Activated T-cell treated with anti-CD3 and anti-CD28 coated beads, Interleukin-2, amount 50 U/mL, for 24 hours (primary cell): ENCODE data around the gene TSSK6.

Experiments
- DNase-seq: peaks from one replicate; pipeline ENCODE4 v3.0.0-alpha.2; 2020
- H3K27ac Mint-ChIP-seq: 2 replicates; pipeline ENCODE4 v1.8.0; 2020; ENCODE audit warnings: mild to moderate bottlenecking, mixed read lengths
- H3K27me3 Mint-ChIP-seq: 2 replicates; pipeline ENCODE4 v1.8.0; 2020; ENCODE audit warnings: mixed read lengths
- H3K36me3 Mint-ChIP-seq: 2 replicates; pipeline ENCODE4 v1.8.0; 2020; ENCODE audit warnings: low read depth, mixed read lengths
- H3K4me1 Mint-ChIP-seq: 2 replicates; pipeline ENCODE4 v1.8.0; 2020; ENCODE audit warnings: low read depth, mixed read lengths
- H3K4me3 Mint-ChIP-seq: 2 replicates; pipeline ENCODE4 v1.8.0; 2020; ENCODE audit warnings: mild to moderate bottlenecking, moderate library complexity, mixed read lengths
- H3K9me3 Mint-ChIP-seq: 2 replicates; pipeline ENCODE4 v1.8.0; 2020; ENCODE audit warnings: mixed read lengths

Gene TSSK6

DNA sequence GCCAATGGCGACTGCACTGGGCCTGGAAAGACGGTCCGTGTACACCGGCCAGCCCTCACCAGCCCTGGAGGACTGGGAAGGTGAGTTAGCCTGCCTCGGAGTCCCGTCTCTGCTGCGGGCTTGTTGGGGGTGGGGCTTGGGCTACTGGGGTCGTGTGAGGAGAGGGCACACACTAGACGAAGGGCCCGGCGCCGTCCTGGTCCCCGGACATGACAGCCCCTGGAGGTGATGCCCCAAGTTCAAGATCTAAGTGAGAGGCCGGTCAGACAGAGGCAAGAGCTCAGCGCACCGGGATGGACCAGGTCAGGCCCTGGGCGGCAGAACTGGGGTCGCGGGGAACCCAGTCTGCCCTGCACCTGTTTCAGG lies 24.3 kb upstream of the TSSK6 start:
- Mint-ChIP-seq H3K27me3 (peaks cover 7% of the 10 kb centered on the region), H3K36me3 (no peaks in the 10 kb centered on the region), H3K27ac (no peak overlapping the region), H3K9me3 (no peaks in the 10 kb centered on the region), H3K4me3 (no peak overlapping the region), H3K4me1 (peaks cover 24% of the 10 kb centered on the region)
- DNase-seq: no peak

DNA sequence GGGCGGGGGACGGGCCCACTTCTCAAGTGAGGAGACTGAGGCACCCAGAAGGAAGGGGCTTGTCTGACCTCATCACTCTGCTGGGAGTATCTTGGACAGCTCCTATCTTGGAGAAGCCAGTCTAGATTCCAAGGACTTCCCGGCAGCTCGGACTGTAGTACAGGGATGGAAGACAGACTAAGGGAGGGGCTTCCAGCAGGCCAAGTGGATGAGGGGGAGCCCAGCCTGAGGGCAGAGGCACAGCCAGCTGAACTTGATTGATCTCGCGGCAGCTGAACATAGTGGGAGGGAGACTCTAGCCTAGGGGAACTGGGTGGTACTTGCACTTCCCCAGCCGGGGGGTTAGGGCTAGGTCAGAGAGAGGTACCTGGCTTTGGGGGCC lies 23.4 kb upstream of the TSSK6 start:
- H3K9me3 Mint-ChIP-seq: no peaks in the 10 kb centered on the region
- H3K27me3 Mint-ChIP-seq: peaks cover 7% of the 10 kb centered on the region
- peak overlapping the region; percentile 30 for H3K4me3 Mint-ChIP-seq
- H3K27ac Mint-ChIP-seq: peak overlapping the region; percentile 71
- no peaks in the 10 kb centered on the region for H3K36me3 Mint-ChIP-seq
- no peak for DNase-seq
- H3K4me1 Mint-ChIP-seq: peaks cover 24% of the 10 kb centered on the region

DNA sequence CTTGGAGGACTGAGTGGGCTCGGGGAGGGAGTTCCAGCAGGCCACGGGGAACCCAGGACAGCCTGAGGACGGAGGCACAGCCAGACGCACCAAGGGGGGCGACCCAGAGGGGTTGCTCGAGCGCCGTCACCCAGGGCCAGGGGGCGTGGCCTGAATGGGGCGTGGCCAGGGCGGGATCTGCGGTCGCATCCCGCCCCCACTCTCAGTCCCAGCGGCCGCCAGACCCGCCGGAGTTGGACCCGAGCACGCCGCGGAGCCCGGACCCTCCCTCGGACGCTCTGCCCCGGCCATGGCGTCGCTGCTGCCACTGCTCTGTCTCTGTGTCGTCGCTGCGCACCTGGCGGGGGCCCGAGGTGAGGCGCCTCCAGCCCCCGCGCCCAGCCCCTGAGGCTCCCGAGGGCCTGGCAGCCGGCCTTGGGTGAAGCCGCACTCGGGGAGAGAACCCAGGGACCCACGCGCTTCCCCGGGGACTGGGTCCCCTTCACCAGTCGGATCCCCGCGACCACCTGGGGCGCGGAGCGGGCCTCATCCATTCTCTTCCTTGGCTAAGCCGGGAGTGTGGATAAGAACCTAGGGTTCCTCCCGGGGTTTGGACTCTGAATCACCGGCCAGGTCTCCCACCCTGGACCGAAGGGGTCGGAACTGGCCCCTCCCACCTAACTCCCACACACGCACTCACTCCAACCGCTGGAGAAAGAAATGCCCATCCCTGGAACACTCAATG lies 22.9 kb upstream of the TSSK6 start, which contains the start of gene CILP2:
Gene CILP2 (plus strand): TSS at position 205 of the 724 bp plus-strand sequence. CDS start 85 bp downstream, at position 290.
- Mint-ChIP-seq H3K27me3 (peaks cover 7% of the 10 kb centered on the region), H3K4me3 (peak within 1 kb of the TSS; percentile 30), H3K4me1 (peaks cover 24% of the 10 kb centered on the region), H3K27ac (peak within 1 kb of the TSS; percentile 71), H3K9me3 (no peaks in the 10 kb centered on the region), H3K36me3 (no peaks in the 10 kb centered on the region)
- peak; percentile 64 for DNase-seq

DNA sequence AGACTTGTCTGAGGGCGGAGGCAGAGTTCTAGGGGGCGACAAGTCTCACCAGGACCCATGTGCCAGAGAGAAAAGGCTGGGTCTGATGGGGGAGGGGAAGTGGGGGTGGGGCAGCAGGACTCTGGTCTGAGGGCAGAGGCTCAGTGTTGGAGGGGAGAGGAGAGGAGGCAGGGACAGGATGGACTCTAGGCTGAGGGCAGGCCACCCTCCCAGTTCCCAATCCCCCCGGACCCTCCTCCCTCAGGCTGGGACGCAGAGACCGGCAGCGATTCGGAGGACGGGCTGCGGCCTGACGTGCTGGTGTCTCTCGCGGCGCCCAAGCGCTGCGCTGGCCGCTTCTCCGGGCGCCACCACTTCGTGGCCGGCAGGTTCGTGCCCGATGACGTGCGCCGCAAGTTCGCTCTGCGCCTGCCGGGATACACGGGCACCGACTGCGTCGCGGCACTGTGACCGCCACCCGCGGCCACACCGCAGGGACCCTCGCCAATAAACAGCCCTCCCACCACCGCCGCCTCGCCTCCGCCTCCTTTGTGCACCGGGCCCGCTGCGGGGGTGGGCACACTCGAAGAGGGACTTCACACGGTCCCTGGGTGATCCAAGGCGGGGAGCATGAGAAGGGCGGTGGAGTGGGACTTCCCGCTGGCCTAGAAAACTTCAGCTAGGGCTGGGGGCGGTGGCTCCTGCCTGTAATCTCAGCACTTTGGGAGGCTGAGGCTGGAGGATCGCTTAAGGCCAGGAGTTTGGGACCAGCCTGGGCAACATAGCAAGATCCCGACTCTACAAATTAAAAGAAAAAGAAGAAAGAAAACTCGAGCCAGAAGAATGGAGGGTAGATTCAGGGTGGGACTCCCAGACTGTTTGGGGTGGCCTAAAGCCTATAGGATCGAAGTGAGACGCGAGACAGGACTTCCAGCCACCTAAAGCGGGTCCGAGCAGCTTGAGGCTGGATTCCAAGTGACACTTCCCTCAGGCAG lies 22.0 kb upstream of the TSSK6 start:
- Mint-ChIP-seq H3K4me1 (peaks cover 24% of the 10 kb centered on the region), H3K27ac (peak overlapping the region; percentile 56), H3K36me3 (no peaks in the 10 kb centered on the region), H3K4me3 (no peak overlapping the region), H3K27me3 (peaks cover 7% of the 10 kb centered on the region), H3K9me3 (no peaks in the 10 kb centered on the region)
- DNase-seq: no peak

- no peaks in the 10 kb centered on the region for H3K9me3 Mint-ChIP-seq
- peak overlapping the region; percentile 67 for H3K27ac Mint-ChIP-seq
- no peak overlapping the region for H3K4me3 Mint-ChIP-seq
- peaks cover 13% of the 10 kb centered on the region for H3K36me3 Mint-ChIP-seq
- peaks cover 20% of the 10 kb centered on the region for H3K4me1 Mint-ChIP-seq
- H3K27me3 Mint-ChIP-seq: peaks cover 7% of the 10 kb centered on the region
- DNase-seq: no peak
Measured at GRCh38 chr19:19535311-19536191, 20.2 kb upstream of the TSSK6 start.

GRCh38 chr19:19534556-19535265 lies 19.4 kb upstream of the TSSK6 start:
- no peak for DNase-seq
- Mint-ChIP-seq H3K36me3 (peaks cover 16% of the 10 kb centered on the region), H3K27me3 (peaks cover 7% of the 10 kb centered on the region), H3K9me3 (no peaks in the 10 kb centered on the region), H3K4me1 (peaks cover 19% of the 10 kb centered on the region), H3K27ac (no peak overlapping the region), H3K4me3 (no peak overlapping the region)

GRCh38 chr19:19533841-19534240 lies 18.5 kb upstream of the TSSK6 start:
- no peak for DNase-seq
- peaks cover 4% of the 10 kb centered on the region for H3K27me3 Mint-ChIP-seq
- no peaks in the 10 kb centered on the region for H3K9me3 Mint-ChIP-seq
- H3K4me1 Mint-ChIP-seq: peaks cover 16% of the 10 kb centered on the region
- no peak overlapping the region for H3K4me3 Mint-ChIP-seq
- peaks cover 25% of the 10 kb centered on the region for H3K36me3 Mint-ChIP-seq
- no peak overlapping the region for H3K27ac Mint-ChIP-seq

DNA sequence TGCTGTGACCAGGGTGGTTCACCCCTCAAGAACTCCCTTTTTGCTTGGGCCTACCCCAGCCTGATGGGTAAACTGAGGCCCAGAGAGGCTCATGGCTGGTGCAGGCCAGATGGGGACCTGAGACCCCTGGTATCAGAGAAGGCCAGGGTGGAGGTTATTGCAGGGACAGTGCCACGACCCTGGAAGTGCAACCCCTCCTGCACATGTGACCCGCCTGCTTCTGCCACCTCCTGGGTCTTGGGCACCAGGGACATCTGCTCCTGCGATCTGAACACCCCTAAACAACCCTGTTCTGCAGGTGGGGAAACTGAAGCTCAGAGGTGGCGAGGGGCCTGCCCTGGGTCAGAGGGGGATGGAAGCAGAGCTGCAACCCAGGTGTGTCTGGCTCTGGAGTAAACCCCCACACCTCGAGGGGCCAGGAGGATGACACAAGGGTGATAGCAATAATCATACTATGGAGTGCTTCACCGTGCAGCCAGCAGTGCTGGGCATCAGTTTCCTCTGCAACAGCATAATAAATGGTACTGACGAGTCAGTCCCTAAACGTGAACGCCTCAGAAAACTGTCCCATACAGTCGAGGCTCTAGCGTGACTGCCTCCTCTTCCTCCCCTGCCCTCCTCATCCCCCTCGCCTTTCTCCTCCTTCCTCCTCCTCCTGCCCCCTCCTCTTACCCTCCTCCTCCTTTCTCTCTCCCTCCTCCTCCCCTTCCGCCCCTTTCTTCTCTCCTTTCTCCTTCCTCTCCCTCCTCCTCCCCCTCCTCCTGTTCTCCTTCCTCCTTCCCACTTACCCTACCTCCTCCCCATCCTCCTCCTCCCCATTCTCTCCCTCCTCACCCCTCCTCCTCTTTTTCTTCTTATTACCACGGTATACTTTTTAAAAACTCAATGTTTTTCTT lies 17.7 kb upstream of the TSSK6 start:
- no peak overlapping the region for H3K27ac Mint-ChIP-seq
- no peak overlapping the region for H3K4me3 Mint-ChIP-seq
- H3K36me3 Mint-ChIP-seq: peaks cover 31% of the 10 kb centered on the region
- H3K4me1 Mint-ChIP-seq: peaks cover 11% of the 10 kb centered on the region
- no peaks in the 10 kb centered on the region for H3K27me3 Mint-ChIP-seq
- H3K9me3 Mint-ChIP-seq: no peaks in the 10 kb centered on the region
- DNase-seq: no peak

DNA sequence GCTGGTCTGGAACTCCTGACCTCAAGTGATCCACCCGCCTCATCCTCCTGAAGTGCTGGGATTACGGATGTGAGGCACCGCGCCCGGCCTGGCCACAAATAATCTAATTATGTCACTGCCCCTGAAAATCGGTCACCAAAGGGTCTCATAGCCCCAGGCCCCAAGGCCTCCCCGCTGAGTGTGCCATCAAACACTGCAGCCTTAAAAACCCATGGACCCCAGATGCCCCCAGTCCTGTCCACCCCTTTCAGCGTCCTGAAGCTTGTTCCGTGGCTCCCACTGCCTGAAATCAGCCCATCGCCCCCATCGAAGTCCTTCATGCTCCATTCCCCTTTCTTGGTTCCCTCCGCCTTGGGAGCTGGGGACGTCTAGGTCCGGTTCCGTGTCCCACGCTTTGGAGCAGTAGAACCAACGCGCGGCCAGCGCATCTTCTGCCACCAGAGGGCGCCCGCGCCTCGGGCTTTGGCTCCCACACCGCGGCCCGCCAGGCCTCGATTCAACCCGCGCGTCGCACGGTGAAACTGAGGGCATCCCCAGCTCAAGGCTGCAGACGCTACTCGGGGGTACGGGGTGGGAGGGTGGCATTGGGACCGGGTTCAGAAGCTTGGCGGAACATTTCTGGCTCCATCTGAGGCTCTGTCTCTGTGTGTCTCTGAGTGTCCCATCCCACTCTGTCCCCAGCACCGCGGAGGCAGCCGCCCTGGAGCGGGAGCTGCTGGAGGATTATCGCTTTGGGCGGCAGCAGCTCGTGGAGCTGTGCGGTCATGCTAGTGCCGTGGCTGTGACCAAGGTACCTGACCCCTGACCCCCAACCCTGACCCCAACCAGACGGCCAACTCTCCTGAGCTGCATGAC lies 16.8 kb upstream of the TSSK6 start:
- Mint-ChIP-seq H3K9me3 (no peaks in the 10 kb centered on the region), H3K4me3 (no peak overlapping the region), H3K36me3 (peaks cover 40% of the 10 kb centered on the region), H3K27me3 (no peaks in the 10 kb centered on the region), H3K4me1 (peaks cover 7% of the 10 kb centered on the region), H3K27ac (peak overlapping the region; percentile 79)
- peak; percentile 92 for DNase-seq

DNA sequence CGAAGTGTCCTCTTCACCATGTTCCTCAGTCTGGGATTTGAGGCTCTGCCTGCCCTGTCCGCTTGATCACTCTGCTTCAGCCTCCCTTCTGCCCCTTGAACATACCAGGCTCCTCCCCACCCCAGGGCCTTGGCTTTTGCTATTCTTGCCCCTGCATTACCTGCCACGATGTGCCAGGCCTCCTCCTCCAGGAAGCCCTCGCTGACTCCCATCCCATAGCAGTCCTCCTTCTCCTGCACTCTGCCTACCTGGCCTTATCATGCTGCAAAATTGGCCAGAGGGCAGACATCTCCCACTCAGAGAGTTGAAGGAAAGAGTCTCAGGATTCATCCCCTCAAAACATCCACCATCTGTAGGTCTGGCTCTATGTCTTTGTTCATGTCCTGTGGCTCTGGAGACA lies 15.5 kb upstream of the TSSK6 start:
- H3K27ac Mint-ChIP-seq: peak overlapping the region; percentile 60
- no peak for DNase-seq
- H3K27me3 Mint-ChIP-seq: no peaks in the 10 kb centered on the region
- no peaks in the 10 kb centered on the region for H3K9me3 Mint-ChIP-seq
- H3K36me3 Mint-ChIP-seq: peaks cover 52% of the 10 kb centered on the region
- no peak overlapping the region for H3K4me3 Mint-ChIP-seq
- peaks cover 12% of the 10 kb centered on the region for H3K4me1 Mint-ChIP-seq

GRCh38 chr19:19530423-19530804 lies 15.1 kb upstream of the TSSK6 start:
- no peak for DNase-seq
- Mint-ChIP-seq H3K27me3 (no peaks in the 10 kb centered on the region), H3K36me3 (peaks cover 52% of the 10 kb centered on the region), H3K4me3 (no peak overlapping the region), H3K9me3 (no peaks in the 10 kb centered on the region), H3K4me1 (peaks cover 12% of the 10 kb centered on the region), H3K27ac (no peak overlapping the region)

DNA sequence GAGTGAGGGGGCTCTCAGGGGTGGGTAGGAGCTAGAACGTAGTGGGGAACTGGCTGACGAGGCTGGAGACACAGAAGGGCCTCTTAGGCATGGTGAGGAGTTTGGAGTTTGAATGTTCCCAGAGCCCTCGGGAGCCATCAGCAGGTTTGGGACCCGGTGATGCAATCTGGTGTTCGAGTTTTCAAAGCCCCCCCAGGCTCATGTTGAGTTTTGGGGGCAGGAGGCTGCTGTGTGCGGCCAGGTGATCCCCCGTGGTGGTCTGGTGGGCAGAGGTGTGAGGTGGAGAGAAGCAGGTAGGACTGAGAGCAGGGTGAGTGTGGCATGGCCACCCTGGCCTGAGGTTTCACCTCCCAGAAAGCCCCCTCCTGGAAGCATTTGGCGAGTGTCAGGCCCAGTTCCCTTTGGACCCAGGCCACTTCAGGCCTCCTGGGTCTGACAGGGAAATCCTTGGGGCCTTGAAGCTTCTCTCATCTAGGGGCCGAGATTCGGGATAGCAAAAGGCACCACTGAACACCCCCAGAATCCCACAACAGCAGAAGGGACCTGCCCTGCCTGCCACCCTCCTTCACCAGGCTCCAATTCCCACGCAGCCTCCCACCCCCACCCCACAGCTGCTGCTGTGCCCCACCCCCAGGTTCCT lies 14.6 kb upstream of the TSSK6 start:
- H3K27me3 Mint-ChIP-seq: no peaks in the 10 kb centered on the region
- H3K36me3 Mint-ChIP-seq: peaks cover 57% of the 10 kb centered on the region
- DNase-seq: no peak
- H3K4me1 Mint-ChIP-seq: peaks cover 12% of the 10 kb centered on the region
- no peaks in the 10 kb centered on the region for H3K9me3 Mint-ChIP-seq
- peak overlapping the region; percentile 36 for H3K27ac Mint-ChIP-seq
- H3K4me3 Mint-ChIP-seq: no peak overlapping the region
